Fibroblast of upper back skin (primary cell): Measurements from ENCODE around the gene RUSC1.
"Not testable (repeated sequence)": the region's sequence is repeated elsewhere in the genome, so short reads cannot be mapped to it uniquely, and the experiment has no call there.

Experiments
- DNase-seq: peaks from one replicate; pipeline ENCODE4 v3.0.0-alpha.2; 2013

The RUSC1 gene

GRCh38 chr1:155320661-155321617 lies at the start of gene RUSC1:
RUSC1 (plus strand) TSS chr1:155320894; CDS start chr1:155321774, 880 bp downstream.
- peak; percentile 62 for DNase-seq

- DNase-seq, result peak; percentile 56
These were observed 48.0 kb upstream of the RUSC1 start for GRCh38 chr1:155272466-155273342.

- peak; percentile 95 for DNase-seq
These were observed 47.1 kb upstream of the RUSC1 start, which contains the start of gene CLK2 for GRCh38 chr1:155273343-155274245. CLK2 (minus strand) TSS chr1:155273504; CDS start chr1:155270977, 2,527 bp downstream.

- peak; percentile 94 for DNase-seq
These were observed 43.4 kb upstream of the RUSC1 start, which contains the start of gene HCN3 for GRCh38 chr1:155277070-155277901. HCN3 (plus strand) TSS chr1:155277463; CDS start chr1:155277591, 128 bp downstream.

- DNase-seq, result peak; percentile 19
These were observed 42.6 kb upstream of the RUSC1 start for GRCh38 chr1:155277902-155278688.

GRCh38 chr1:155278689-155279160 lies 42.0 kb upstream of the RUSC1 start:
- no peak for DNase-seq

GRCh38 chr1:155279268-155279667 lies 41.4 kb upstream of the RUSC1 start:
- no peak for DNase-seq

- no peak for DNase-seq
These were observed 38.1 kb upstream of the RUSC1 start for GRCh38 chr1:155282488-155283091.

- no peak for DNase-seq
These were observed 36.2 kb upstream of the RUSC1 start for GRCh38 chr1:155284476-155284875.

GRCh38 chr1:155285063-155285462 lies 35.6 kb upstream of the RUSC1 start:
- no peak for DNase-seq

GRCh38 chr1:155285631-155286044 lies 35.1 kb upstream of the RUSC1 start:
- no peak for DNase-seq

GRCh38 chr1:155286544-155286943 lies 34.1 kb upstream of the RUSC1 start:
- no peak for DNase-seq

- DNase-seq, result no peak
These were observed 32.6 kb upstream of the RUSC1 start for GRCh38 chr1:155287987-155288543.

GRCh38 chr1:155291006-155291405 lies 29.7 kb upstream of the RUSC1 start:
- DNase-seq, result not testable (repeated sequence)

- no peak for DNase-seq
These were observed 27.5 kb upstream of the RUSC1 start for GRCh38 chr1:155293086-155293749.

- no peak for DNase-seq
These were observed 26.0 kb upstream of the RUSC1 start for GRCh38 chr1:155294520-155295182.

GRCh38 chr1:155295183-155295941 lies 25.3 kb upstream of the RUSC1 start:
- DNase-seq, result no peak

GRCh38 chr1:155295942-155296267 lies 24.8 kb upstream of the RUSC1 start:
- DNase-seq, result no peak
